GM19238 (cell line): ENCODE results near the gene KL.

Source experiments
- DNase-seq: peaks from one replicate; pipeline ENCODE4 v3.0.0; 2011; ENCODE audit warnings: low spot score; ENCODE audit not compliant: insufficient read length

The KL gene

DNA sequence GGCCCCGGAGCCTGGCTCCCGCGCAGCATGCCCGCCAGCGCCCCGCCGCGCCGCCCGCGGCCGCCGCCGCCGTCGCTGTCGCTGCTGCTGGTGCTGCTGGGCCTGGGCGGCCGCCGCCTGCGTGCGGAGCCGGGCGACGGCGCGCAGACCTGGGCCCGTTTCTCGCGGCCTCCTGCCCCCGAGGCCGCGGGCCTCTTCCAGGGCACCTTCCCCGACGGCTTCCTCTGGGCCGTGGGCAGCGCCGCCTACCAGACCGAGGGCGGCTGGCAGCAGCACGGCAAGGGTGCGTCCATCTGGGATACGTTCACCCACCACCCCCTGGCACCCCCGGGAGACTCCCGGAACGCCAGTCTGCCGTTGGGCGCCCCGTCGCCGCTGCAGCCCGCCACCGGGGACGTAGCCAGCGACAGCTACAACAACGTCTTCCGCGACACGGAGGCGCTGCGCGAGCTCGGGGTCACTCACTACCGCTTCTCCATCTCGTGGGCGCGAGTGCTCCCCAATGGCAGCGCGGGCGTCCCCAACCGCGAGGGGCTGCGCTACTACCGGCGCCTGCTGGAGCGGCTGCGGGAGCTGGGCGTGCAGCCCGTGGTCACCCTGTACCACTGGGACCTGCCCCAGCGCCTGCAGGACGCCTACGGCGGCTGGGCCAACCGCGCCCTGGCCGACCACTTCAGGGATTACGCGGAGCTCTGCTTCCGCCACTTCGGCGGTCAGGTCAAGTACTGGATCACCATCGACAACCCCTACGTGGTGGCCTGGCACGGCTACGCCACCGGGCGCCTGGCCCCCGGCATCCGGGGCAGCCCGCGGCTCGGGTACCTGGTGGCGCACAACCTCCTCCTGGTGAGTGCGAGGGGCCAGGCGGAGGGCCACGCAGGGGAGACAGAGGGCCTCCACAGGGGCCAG, at the start of gene KL:
TSS of gene KL (plus strand) at position 10 of the 909 bp plus-strand sequence. CDS start at position 28, 18 bp downstream.
- peak; percentile 22 for DNase-seq

DNA sequence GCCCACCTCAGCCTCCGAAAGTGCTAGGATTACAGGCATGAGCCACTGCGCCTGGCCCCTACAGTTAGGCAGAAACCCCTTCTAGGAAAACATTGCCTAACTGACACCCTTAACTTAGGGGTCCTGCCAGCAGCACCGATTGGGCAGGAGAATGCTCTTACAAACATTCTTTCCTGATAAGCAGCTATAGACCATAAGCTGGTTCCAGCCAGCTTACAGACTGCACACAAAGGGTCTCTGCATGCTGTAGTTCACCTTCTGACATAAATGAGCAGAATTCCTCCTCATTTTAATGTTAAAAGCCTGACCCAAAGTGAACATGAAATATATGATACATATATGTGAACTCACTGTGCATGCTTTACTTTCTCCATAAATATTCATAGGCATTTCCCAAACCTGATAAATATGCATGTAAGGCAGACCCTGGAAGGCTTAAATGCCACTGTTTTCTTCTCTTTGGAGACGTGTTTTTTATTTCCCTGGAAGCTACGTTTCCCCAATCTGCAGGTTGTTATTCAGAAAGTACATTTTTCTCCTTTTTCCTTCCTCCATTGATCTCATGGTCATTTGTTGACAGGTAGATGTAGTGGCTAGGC, 48.5 kb upstream of the KL start:
- DNase-seq = no peak

DNA sequence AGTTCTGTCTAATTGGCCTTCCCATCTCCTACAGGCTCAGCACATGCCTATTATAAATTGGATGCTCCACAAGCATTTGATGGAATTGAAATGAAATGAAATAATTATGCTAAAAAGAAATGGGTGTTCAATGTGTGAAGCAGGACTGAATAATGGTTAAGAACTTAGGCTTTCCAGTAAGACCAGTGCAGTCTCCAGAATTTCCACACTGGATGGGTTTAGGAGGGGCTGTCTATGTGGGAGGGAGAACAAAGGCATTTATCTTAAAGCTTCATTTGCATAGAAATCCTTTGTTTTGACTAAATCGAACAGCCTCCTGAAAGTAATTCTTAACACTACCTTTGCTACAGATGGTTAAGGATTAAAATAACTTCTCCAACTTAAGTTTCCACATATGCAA, 47.9 kb upstream of the KL start:
- no peak for DNase-seq

DNA sequence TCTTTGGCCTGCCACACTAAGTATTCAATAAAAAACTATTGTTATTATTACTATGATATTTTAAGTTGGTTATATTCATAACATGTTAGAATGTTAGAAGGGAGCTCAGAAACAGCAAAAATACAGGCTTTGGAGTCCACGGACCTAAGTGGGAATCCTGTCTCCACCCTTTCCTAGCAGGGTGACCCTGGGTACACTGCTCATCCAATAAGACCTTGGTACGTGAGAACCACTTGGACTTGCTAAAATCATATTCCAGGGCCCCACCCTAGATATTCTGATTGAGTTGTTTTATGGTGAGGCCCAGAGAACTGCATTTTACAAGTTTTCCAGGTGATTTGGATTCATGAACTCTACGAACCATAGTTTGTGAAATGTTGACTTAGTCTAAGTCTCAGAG, 47.4 kb upstream of the KL start:
- no peak for DNase-seq

DNA sequence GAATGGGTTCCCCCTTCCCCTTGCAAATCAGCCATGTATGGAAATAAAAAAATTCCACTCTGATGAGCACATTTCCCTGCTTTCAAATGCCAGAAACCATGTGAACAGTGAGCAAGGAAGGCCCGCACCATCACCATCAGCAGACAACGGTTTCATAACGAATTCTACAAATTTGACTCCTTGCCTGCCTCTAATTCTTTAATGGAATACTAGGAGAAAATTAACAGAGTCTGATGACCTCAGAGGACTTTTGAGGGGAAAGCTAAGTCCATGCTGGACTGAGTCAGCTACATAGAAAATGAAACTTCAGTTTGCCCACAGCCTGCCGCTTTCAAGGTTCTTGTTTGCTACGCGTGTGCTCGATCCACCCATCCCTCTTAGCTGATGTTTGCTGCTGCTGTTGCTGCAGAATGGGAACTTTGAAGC, 46.7 kb upstream of the KL start:
- peak; percentile 22 for DNase-seq

DNA sequence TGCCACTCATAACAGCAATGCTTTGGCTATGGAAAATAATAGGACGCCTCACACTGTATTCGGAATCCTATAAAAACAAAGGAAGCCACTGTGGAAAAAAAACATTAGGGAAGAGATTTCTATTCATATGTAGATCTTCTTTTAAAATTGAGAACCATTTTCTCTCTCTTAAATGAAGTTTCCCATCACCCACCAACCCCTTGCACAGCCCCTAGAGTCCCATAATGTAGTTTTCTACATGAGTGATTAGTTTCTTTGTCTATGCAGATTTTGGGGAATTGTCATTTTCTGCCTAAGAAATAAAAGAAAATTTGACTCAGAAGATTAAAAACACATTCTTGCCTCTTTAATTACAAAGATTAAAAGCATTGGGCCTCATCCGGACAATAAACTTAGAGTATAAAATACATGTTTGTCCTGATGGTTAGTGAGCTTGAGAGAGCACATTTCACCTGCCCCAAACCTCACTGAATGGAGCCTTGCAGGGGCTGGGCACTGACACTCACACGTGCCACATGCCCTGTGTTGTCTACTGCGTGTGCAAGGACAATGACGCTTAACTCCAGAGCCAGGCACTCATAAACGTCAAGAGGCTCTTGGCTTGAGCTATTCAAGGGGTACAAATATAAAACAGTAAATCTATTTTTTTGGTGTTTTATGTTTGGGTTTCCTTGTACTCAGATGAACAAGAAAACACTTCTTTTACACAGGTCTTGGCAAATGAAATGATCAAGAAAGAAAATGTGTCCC, 40.0 kb upstream of the KL start:
- no peak for DNase-seq

DNA sequence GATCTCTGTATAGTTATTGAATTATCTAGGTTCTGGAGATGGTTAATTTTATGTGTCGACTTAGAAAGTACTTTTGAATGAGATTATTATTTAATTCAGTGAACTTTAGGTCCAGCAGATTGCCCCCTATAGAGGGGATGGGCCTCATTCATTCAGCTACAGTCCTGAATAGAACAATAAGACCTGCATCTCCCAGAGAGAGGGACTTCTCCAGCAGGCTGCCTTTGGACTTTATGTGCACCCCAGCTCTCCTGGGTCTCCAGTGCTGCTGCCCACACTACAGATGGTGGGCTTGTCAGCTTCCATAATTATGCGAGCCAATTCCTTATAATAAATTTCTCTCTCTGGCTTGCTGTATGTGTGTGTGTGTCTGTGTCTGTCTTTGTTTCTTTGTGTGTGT, 39.3 kb upstream of the KL start:
- DNase-seq = no peak

DNA sequence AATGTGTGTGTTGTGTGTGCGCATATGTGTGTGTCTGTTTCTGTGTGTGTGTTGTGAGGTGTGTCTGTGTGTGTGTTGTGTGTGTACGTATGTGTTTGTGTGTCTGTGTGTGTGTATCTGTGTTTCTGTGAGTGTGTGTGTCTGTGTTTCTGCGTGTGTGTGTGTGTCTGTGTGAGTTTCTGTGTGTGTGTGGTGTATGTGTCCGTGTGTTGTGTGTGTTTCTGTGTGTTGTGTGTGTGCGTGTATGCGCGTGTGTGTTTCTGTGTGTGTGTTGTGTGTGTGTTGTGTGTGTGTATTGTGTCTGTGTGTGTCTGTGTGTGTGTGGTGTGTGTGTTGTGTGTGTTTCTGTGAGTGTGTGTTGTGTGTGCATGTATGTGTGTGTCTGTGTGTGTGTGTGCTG, 38.9 kb upstream of the KL start:
- DNase-seq = no peak

DNA sequence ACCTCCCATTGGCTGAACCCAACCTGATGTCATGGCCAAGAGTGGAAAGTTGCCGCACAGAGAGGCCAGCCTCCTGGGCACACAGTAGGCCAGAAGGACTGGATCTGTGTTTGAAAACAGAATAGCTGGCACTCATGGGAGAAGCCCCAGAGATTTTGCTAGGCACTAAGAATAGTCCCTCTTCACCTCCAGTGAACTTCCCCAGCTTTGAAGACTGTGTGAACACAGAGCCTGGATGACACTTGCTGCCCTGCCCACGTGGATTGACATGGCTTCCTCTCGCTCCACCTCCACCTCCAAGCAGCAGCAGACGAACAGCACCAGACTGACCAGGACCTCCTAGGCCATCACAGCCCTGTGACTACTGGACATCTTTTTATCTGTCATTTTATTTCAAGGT, 37.9 kb upstream of the KL start:
- DNase-seq = no peak

DNA sequence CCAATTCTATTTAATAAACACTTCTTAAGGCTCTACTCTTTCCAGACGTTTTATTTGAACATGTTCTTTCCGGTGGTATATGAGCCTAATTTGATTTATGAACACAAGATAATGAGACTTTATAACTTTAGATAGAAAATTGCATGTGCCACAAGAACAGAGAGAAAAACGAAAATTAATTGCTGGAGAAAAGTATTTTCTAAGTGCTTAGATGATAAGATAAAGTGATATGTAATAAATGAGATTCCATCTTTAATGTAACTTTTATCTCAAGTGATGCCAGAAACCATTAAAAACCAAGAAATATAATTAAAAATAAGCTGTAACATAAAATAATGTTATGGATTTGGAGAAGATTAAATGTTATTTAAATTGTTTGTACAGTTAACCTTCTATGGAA, 33.2 kb upstream of the KL start:
- no peak for DNase-seq

DNA sequence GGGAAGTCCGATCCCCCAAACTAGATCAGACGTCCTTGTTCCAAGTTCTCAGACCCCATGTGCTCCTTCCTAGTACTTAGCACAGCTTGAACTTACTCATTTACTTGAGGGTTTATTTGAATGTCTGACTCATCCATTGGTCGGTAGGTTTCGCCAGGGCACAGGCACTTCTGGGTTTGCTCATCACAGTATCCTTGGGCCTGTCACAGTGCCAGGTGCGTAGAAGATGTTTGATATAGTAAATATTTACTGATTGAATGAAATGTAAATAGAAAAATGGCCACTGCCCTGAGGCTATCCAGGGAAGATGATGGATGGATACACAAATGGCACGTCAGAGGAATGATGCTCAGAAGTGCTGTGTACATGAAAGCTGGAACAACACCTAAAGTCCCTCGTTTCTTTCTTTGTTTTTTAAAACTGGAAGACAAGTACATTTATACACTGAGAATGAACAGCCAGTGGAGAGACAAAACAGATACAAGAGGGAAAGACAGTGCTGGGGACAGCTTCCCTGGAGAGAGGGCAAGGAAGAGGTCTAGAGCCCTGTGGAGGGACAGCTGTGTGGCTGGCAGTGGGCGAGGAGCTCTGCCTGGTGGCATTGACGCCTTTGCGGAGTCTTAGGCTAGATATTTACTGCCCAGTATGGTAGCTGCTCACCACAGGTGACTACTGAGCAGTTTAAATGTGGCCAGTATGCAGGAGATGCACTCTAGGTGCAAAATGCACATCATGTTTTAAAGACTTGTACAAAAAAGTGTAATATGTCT, 31.2 kb upstream of the KL start:
- DNase-seq = no peak

DNA sequence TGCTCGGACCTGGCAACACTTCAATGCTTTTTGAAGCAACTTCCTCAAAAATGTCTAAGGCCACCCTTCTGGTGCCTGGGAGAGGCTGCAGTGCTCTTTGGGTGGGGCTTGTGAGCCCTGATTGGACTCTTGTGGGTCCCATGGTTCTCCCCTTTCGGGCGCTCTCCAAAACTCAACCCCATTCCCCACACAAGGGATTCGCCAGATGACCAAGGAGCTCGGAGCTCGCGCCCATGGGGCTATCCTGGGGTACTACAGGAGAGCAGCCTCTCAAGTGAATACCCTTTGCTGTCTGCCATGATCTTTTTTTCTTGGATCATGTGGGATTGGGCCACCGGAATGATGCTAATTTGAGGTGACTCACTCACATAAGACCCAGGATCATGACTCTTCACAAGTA, 29.7 kb upstream of the KL start:
- DNase-seq = no peak

DNA sequence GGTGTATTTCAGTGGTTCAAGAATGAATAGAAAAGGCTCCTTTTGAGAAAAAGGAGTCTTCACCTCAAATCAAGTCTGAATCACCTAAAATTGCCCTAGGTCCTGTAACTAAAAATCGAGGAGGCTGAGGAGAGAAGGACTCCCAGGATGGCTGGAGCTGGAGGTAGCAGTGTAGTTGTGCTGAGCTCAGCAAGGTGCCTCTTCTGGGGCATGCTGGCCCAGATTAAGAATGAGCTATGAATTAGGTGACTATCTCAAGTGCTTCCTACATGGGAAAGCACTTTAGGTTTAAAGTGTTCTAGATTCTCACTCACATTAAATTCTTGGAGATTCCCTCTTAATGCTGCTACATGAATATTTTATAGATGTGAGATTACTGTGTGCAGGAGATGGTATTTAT, 28.8 kb upstream of the KL start:
- DNase-seq = no peak

DNA sequence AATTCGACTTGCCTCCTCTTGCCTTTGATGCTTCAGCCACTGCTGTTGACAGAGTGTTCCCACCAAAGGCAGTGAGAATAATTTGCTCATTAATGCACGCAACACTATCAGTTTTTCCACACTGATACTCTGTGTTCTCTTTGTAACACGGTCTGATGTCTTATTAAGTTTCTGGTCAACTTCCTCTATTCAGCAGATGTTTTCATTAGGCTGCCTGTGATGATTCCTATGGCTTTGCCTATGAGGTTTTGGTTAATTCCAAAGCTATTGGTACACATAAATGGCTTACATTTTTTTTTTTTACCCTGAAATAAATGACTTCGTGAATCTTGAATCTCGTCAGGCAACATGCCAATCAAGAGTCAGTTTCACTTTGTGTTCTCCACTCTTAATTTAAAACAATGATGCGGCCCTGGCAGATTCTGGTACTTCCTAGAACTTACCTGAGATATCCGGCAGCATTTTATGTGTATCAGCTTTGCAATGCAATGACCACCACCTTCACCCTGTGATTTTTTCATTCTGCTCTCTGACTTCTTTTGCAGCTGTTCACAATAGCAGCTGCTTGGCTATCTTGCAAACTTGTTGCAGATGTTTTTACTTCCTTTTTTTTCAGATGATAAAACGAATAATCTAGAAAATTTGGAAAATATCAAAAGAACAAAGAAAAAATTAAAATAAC, 27.5 kb upstream of the KL start:
- no peak for DNase-seq

DNA sequence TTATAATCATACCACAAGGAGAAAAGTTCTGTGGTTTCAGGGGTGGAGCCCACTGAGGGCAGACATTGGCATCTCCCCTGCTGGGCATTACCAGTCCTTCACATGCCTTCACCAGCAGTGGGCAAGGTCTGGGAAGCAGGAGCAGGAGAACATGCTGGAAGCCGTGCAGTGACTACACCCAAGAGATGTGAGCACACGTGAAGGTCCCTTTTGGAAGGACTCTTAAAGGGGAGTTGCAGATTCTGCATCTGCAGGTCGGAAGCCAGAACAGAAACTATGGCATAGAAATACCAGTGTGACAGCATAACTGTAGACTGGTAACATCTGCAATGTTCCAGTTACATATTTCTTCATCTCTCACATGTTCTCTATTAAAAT, 26.9 kb upstream of the KL start:
- DNase-seq = no peak

DNA sequence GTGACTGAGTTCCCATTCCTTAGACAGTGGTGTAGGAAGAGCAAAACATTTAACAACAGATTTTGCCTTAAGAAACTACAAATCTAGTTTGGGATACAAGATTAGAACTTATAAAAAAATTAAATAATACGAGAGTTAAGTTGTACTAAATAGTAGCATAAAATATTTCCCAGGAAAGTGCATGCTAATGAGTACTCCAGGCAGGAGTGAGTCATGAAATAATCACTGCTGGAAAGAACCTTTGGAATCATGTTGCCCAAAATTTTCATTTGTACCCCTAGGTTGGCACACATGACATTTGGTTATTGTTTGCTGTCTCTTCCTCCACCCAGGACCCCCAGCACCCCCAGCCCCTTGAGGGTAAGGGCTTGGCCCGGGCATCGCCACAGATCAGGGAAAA, 26.3 kb upstream of the KL start:
- DNase-seq = no peak

DNA sequence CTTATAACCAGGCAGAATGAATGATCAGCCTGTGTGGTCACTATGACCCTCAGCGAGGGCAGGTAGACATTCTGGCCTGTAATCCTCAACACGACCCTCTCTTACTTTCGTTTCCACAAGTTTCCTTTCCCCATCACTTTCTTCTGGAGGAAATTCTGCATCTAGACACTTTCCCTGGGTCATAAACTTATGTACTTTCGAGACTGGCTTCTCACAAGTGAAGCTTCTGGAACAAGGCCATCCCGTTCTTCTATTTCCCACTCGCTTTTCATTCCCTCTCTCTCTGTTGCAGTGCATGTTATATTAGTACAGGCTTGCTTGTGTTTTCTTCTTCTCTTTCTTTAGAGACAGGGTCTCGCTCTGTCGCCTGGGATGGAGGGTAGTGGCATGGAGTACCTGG, 23.1 kb upstream of the KL start:
- no peak for DNase-seq

DNA sequence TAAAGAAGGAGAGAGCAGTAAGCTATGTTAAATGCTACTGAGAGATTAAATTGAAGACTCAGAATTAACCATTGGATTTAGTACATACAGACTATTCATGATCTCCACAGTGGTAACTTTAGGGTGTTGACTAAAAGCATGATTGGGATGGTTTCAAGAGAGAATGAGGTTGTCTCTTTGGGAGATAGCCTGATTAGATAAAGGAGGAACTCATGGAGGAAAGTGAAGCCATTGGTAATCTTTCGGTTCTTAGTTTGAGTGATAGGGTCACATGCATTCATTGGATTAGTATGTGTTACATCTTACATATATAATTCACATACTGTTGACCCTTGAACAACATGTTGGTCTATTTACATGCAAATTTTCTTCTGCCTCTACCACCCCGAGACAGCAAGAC, 18.8 kb upstream of the KL start:
- no peak for DNase-seq

DNA sequence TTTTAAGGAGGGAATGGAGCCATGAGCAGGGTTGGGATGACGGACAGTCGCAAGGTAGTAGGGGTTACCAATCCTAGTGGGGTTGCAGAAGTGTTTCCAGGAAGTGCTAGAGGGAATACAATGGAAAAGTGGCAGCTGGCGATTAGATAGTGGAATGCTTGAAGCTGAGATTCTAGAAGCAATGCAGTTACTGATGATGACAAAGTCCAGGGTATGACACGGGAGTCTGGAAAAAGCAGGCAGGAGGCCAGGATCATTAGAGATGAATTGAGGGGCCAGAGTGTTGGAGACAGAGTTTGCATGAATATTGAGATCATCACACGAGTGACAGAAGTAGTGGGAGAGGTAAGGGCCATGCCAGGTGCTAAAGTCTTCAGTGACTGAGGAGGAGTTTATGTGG, 17.3 kb upstream of the KL start:
- no peak for DNase-seq

DNA sequence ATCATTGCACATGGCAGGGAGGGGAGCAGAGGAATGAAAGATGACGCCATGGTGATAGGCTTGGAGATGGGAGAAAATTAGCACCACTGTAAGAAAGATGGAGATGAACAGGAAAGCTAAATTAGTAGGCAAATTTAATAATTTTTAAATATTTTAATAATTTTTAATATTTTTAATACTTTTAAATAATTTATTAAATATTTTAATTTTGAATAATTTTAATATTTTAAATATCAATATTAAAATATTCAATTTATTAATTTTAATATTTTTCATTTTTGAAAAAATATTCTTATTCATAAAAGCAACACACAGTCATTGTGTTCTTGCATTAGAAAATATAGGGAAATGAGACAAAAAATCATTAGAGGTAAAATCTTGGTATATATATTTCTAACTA, 15.9 kb upstream of the KL start:
- DNase-seq = no peak

DNA sequence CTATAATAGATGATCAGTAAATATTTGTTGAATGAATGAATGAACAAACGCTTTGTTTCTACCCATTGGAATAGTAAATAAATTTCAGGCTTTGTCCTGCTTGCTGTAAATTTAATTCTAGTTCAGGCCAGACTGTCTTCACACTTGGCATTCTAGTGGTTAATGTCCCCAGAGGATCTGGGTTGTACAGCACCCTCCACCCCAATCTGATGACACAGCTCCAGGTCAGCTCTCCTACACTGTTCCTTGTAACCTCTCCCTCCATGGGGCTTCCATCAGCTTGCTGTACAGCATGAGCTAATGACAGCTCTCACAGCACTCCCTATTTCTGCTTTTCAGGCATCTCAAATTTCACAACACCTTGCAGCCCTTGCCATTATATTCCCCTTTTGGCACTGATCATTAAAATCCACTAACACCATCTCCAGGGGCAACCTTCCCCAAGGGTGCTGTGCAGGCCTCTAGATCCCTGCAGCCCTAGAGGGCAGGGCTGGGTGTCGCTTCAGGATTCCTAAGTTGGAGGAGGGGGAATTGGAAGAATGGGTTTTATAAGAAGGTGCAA, 12.7 kb upstream of the KL start:
- no peak for DNase-seq
